Activated T-helper 1 cell treated with anti-CD3 and anti-CD28 coated beads, Interleukin-12 subunit alpha, Interleukin-12 subunit beta, Interleukin-2, Interleukin-4 antibody, amounts not matched to agents 30 ng/mL and 10 ng/mL and 1 ng/mL, durations not matched to agents 14 hours and 24 hours and 36 hours (primary cell): ENCODE measurements around the gene MPV17L. TPM values are rescaled to one million over a fixed set of nuclear protein-coding genes. Genes with fewer than 3 reads are reported as not detected.
A peak's percentile ranks its signal among the peaks of the same experiment; 100 is the strongest.
"Not testable (repeated sequence)": the region's sequence is repeated elsewhere in the genome, so short reads cannot be mapped to it uniquely, and the experiment has no call there.

ENCODE experiments used
- DNase-seq: peaks from one replicate; pipeline ENCODE4 v3.0.0; 2021; ENCODE audit warnings: low spot score
- H3K27ac Mint-ChIP-seq: one replicate; pipeline ENCODE4 v1.8.0; 2021; ENCODE audit warnings: mild to moderate bottlenecking, mixed read lengths
- H3K27me3 Mint-ChIP-seq: one replicate; pipeline ENCODE4 v1.8.0; 2022; ENCODE audit warnings: mild to moderate bottlenecking, moderate library complexity, mixed read lengths; ENCODE audit not compliant: insufficient read depth
- H3K36me3 Mint-ChIP-seq: one replicate; pipeline ENCODE4 v1.8.0; 2021; ENCODE audit warnings: low read depth, mixed read lengths
- H3K4me1 Mint-ChIP-seq: one replicate; pipeline ENCODE4 v1.8.0; 2021; ENCODE audit warnings: low read depth, mixed read lengths
- H3K4me3 Mint-ChIP-seq: one replicate; pipeline ENCODE4 v1.8.0; 2021; ENCODE audit warnings: mild to moderate bottlenecking, moderate library complexity, mixed read lengths
- H3K9me3 Mint-ChIP-seq: one replicate; pipeline ENCODE4 v1.8.0; 2021; ENCODE audit warnings: mixed read lengths
- intact Hi-C: fragments of 100-400 bp; cut with micrococcal nuclease; formaldehyde crosslinking; loops from one replicate; pipeline ENCODE4 v1.15.1; 2024
- total RNA-seq: library from RNA; stranded (reverse); gene quantifications from 2 replicates; pipeline ENCODE4 v1.2.3, GENCODE V29; 2022

The MPV17L gene
- total RNA-seq, 1 donor from 2014 or later: 0.34 TPM

DNA sequence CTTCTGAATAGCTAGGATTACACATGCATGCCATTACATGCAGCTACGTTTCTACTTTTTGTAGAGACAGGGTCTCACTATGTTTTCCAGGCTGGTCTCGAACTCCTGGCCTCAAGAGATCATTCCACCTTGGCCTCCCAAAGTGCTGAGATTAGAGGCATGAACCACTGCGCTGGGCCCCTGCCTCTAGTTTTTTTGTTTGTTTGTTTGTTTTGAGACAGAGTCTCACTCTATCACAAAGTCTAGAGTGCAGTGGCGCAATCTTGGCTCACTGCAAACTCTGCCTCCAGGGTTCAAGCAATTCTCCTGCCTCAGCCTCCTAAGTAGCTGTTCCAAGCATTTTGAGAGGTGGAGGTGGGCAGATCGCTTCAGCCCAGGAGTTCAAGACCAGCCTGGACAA, 26.1 kb downstream of the MPV17L start:
- H3K27me3 Mint-ChIP-seq, H3K36me3 Mint-ChIP-seq, H3K9me3 Mint-ChIP-seq, intact Hi-C loops, H3K4me1 Mint-ChIP-seq, H3K4me3 Mint-ChIP-seq, DNase-seq: not testable (repeated sequence)
- H3K27ac Mint-ChIP-seq: peak overlapping the region; percentile 14

GRCh38 chr16:15422222-15422621, 26.7 kb downstream of the MPV17L start:
- H3K4me3 Mint-ChIP-seq: no peak overlapping the region
- intact Hi-C loops: no loop called here
- H3K9me3 Mint-ChIP-seq: no peaks in the 10 kb centered on the region
- H3K27me3 Mint-ChIP-seq: peaks cover 2% of the 10 kb centered on the region
- H3K27ac Mint-ChIP-seq: no peak overlapping the region
- DNase-seq: no peak
- no peaks in the 10 kb centered on the region for H3K36me3 Mint-ChIP-seq
- no peaks in the 10 kb centered on the region for H3K4me1 Mint-ChIP-seq

DNA sequence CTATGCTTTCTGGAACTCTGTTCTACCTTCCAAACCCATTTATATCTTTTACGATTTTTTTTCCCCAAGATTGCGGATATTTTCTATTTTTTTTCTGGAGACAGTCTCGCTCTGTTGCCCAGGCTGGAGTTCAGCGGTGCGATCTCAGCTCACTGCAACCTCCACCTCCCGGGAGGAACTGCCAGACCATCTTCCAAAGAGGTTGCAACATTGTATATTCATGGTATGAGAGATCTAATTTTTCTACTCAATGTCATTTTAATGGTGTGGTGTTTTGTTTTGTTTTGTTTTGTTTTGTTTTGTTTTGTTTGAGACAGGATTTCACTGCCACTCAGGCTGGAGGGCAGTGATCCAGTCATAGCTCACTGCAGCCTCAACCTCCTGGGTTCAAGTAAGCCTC, 30.3 kb downstream of the MPV17L start:
- Mint-ChIP-seq H3K27ac (no peak overlapping the region), H3K4me3 (no peak overlapping the region), H3K9me3 (no peaks in the 10 kb centered on the region), H3K36me3 (no peaks in the 10 kb centered on the region), H3K27me3 (peaks cover 2% of the 10 kb centered on the region), H3K4me1 (no peaks in the 10 kb centered on the region)
- intact Hi-C loops: loop anchor here (2.0 kb wide), 2 partner anchors 131 to 217 kb away; partner anchors contain the start of gene MARF1
- DNase-seq: no peak

DNA sequence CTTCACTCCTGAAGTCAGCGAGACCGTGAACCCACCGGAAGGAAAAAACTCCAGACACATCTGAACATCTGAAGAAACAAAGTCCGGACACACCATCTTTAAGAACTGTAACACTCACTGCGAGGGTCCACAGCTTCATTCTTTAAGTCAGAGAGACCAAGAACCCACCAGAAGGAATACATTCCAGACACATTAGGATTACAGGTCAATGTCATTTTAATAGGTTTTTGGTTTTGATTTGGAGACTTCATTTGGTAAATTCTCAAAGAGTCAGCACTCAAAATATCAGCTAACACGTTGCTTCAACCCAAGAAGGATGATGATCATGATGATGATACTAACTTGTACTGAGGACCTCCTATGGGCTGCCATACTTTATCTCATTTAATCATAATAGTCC, 31.2 kb downstream of the MPV17L start:
- Mint-ChIP-seq H3K4me1 (no peaks in the 10 kb centered on the region), H3K27me3 (peaks cover 2% of the 10 kb centered on the region), H3K4me3 (no peak overlapping the region), H3K27ac (no peak overlapping the region), H3K36me3 (no peaks in the 10 kb centered on the region), H3K9me3 (no peaks in the 10 kb centered on the region)
- DNase-seq: no peak
- intact Hi-C loops: loop anchor here (1.0 to 2.0 kb wide), 3 partner anchors 130 to 278 kb away; partner anchors contain the start of gene MARF1

DNA sequence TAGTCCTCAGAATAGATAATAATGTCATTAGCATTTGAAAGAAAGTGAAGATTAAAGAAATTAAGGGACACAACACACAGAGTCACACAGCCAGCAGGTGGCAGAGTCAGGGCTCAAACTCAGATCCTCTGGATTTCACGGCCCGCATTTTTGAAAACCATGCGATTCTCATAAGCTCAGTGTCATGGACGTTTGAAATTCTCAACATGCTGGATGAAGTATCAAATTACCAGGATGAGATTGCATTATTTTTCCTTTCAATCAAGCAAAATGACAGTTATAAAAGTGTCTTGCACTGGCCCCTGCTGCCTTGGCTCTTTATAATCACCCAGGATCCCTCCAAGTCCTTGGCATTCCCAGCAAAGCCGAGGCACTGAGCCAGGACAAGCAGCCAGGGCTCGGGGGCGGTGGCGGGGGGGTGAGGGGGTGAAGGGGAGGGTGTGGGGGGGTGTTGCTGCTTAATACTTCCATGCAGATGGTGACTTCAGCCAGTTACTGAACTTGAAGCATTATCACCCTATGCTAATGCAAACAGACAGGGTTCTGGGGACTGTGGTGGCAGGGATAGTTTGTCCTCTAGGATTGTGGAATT, 32.2 kb downstream of the MPV17L start:
- peak; percentile 22 for DNase-seq
- intact Hi-C loops: loop anchor here (1.0 to 2.0 kb wide), 3 partner anchors 129 to 277 kb away; partner anchors contain the start of gene MARF1
- H3K36me3 Mint-ChIP-seq: no peaks in the 10 kb centered on the region
- no peaks in the 10 kb centered on the region for H3K4me1 Mint-ChIP-seq
- H3K27me3 Mint-ChIP-seq: peaks cover 2% of the 10 kb centered on the region
- H3K9me3 Mint-ChIP-seq: no peaks in the 10 kb centered on the region
- no peak overlapping the region for H3K4me3 Mint-ChIP-seq
- no peak overlapping the region for H3K27ac Mint-ChIP-seq

DNA sequence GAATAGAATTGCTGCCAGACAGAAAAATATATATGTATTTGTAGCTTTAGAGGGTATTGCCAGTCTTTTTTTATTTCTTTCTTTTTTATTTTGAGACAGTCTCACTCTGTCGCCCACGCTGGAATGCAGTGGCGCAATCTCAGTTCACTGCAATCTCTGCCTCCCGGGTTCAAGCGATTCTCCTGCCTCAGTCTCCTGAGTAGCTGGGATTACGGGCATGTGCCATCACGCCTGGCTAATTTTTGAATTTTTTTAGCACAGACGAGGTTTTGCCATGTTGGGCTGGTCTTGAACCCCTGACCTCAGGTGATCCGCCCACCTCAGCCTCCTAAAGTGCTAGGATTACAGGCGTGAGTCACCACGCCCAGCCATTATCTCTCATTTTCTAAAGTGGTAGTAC, 35.3 kb downstream of the MPV17L start:
- not testable (repeated sequence) for H3K9me3 Mint-ChIP-seq, H3K36me3 Mint-ChIP-seq, H3K4me3 Mint-ChIP-seq, DNase-seq, H3K27ac Mint-ChIP-seq
- peaks cover 15% of the 10 kb centered on the region for H3K4me1 Mint-ChIP-seq
- peaks cover 20% of the 10 kb centered on the region for H3K27me3 Mint-ChIP-seq
- intact Hi-C loops: loop anchor here (5.0 kb wide), 1 partner anchor 61 kb away; no protein-coding TSS in a partner anchor

- H3K27me3 Mint-ChIP-seq: peaks cover 23% of the 10 kb centered on the region
- H3K27ac Mint-ChIP-seq: peak overlapping the region; percentile 42
- no peaks in the 10 kb centered on the region for H3K9me3 Mint-ChIP-seq
- peak overlapping the region; percentile 93 for H3K4me3 Mint-ChIP-seq
- H3K36me3 Mint-ChIP-seq: peaks cover 3% of the 10 kb centered on the region
- intact Hi-C loops: loop anchor here (2.0 to 5.0 kb wide), 2 partner anchors 58 to 209 kb away; partner anchors contain the start of gene MARF1
- peaks cover 17% of the 10 kb centered on the region for H3K4me1 Mint-ChIP-seq
- DNase-seq: no peak
Observed at GRCh38 chr16:15434079-15434424, 38.5 kb downstream of the MPV17L start.

- intact Hi-C loops: loop anchor here (2.0 to 5.0 kb wide), 3 partner anchors 58 to 208 kb away; partner anchors contain the start of gene MARF1
- Mint-ChIP-seq H3K4me1 (peaks cover 17% of the 10 kb centered on the region), H3K27ac (peak within 1 kb of the TSS; percentile 52), H3K9me3 (no peaks in the 10 kb centered on the region), H3K36me3 (peaks cover 3% of the 10 kb centered on the region), H3K4me3 (peak within 1 kb of the TSS; percentile 93), H3K27me3 (peaks cover 23% of the 10 kb centered on the region)
- peak; percentile 31 for DNase-seq
Observed at GRCh38 chr16:15434425-15435215, 39.1 kb downstream of the MPV17L start, which contains the start of gene BMERB1. TSS of gene BMERB1 (plus strand) at chr16:15434588. CDS start at chr16:15434654, 66 bp downstream.

GRCh38 chr16:15435216-15435864, 39.8 kb downstream of the MPV17L start:
- peaks cover 17% of the 10 kb centered on the region for H3K4me1 Mint-ChIP-seq
- no peaks in the 10 kb centered on the region for H3K9me3 Mint-ChIP-seq
- intact Hi-C loops: loop anchor here (2.0 to 5.0 kb wide), 2 partner anchors 157 to 207 kb away; partner anchors contain the start of gene MARF1
- peak overlapping the region; percentile 52 for H3K27ac Mint-ChIP-seq
- DNase-seq: no peak
- peaks cover 3% of the 10 kb centered on the region for H3K36me3 Mint-ChIP-seq
- H3K27me3 Mint-ChIP-seq: peaks cover 23% of the 10 kb centered on the region
- peak overlapping the region; percentile 93 for H3K4me3 Mint-ChIP-seq

GRCh38 chr16:15439102-15439501, 43.5 kb downstream of the MPV17L start:
- Mint-ChIP-seq H3K4me1 (peaks cover 12% of the 10 kb centered on the region), H3K4me3 (no peak overlapping the region), H3K27me3 (peaks cover 16% of the 10 kb centered on the region), H3K9me3 (no peaks in the 10 kb centered on the region), H3K36me3 (peaks cover under 1% of the 10 kb centered on the region), H3K27ac (no peak overlapping the region)
- no peak for DNase-seq
- intact Hi-C loops: loop anchor here (5.0 kb wide), 1 partner anchor 153 kb away; no protein-coding TSS in a partner anchor

GRCh38 chr16:15439521-15439920, 44.0 kb downstream of the MPV17L start:
- peaks cover 4% of the 10 kb centered on the region for H3K9me3 Mint-ChIP-seq
- H3K36me3 Mint-ChIP-seq: no peaks in the 10 kb centered on the region

DNA sequence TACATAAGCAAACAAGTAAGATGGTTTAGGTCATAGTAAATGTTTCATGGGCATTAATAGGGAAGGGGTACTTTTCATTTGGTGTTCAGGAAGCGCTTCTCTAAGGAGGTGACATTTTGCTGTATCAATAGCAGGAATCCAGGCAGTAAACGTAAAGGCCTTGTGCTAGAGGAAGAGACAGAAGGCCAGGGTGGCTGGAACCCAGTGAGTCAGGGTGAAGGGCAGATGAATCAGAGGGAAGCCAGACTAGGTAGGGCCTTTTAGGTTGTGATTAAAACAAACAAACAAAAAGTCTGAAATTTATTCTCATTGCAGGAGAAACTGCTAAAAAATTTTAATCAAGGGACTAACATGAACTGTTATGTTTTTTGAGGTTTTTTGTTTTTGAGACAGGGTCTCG, 45.3 kb downstream of the MPV17L start:
- Mint-ChIP-seq H3K9me3 (peaks cover 13% of the 10 kb centered on the region), H3K27me3 (peaks cover 3% of the 10 kb centered on the region), H3K27ac (no peak overlapping the region), H3K36me3 (no peaks in the 10 kb centered on the region), H3K4me1 (peaks cover 2% of the 10 kb centered on the region), H3K4me3 (no peak overlapping the region)
- DNase-seq: no peak
- intact Hi-C loops: loop anchor here (5.0 kb wide), 1 partner anchor 36 kb away; no protein-coding TSS in a partner anchor

More at GRCh38 chr16:15439521-15439920, 44.0 kb downstream of the MPV17L start:
- peaks cover 13% of the 10 kb centered on the region for H3K27me3 Mint-ChIP-seq
- intact Hi-C loops: loop anchor here (5.0 kb wide), 1 partner anchor 153 kb away; no protein-coding TSS in a partner anchor
- no peak for DNase-seq
- no peak overlapping the region for H3K4me3 Mint-ChIP-seq
- H3K4me1 Mint-ChIP-seq: peaks cover 10% of the 10 kb centered on the region
- no peak overlapping the region for H3K27ac Mint-ChIP-seq
